Right lobe of liver (tissue), 6 donors: ENCODE measurements around the gene PFKFB4. TPM values are rescaled to one million over a fixed set of nuclear protein-coding genes. Genes with fewer than 3 reads are reported as not detected.

Experiments used
- ATAC-seq, 4 donors: fragments of 200-7000 bp; cut with Tn5 transposase; one replicate each; pipeline ENCODE4 v1.9.1; 2020; ENCODE audit warnings: mild to moderate bottlenecking in 4 of 4, moderate library complexity in 4 of 4
- DNase-seq, 3 donors: peaks; one replicate each; pipeline ENCODE4 v3.0.0-alpha.2; 2020
- H3K27ac ChIP-seq, 3 donors: fragments of 200-600 bp; one replicate each; pipeline ENCODE4 v1.8.0; 2022
- H3K27me3 ChIP-seq, 2 donors: fragments of 200-600 bp; one replicate each; pipeline ENCODE4 v1.8.0; 2022
- H3K36me3 ChIP-seq, 4 donors: fragments of 200-600 bp; sonication (generic) in 1 of 4; one replicate each; pipeline versions ENCODE4 v1.5.1 to v1.8.0; 2017 to 2022; ENCODE audit warnings: control low read depth in 1 of 4
- H3K4me1 ChIP-seq, 4 donors: fragments of 200-600 bp; sonication (generic) in 1 of 4; one replicate each; pipeline versions ENCODE4 v1.5.1 to v1.8.0; 2017 to 2022; ENCODE audit warnings: control low read depth in 1 of 4
- H3K4me3 ChIP-seq, 3 donors: fragments of 200-600 bp; one replicate each; pipeline ENCODE4 v1.8.0; 2022
- H3K9me3 ChIP-seq, 4 donors: fragments of 200-600 bp; sonication (generic) in 1 of 4; one replicate each; pipeline versions ENCODE4 v1.5.1 to v1.8.0; 2017 to 2022; ENCODE audit warnings: control low read depth in 1 of 4
- CTCF ChIP-seq, 4 donors: fragments of 200-600 bp in 3 of 4; fragments of 450-650 bp in 1 of 4; IDR thresholded peaks; one replicate each; pipeline versions ENCODE4 v1.5.1 to v1.8.0; 2016 to 2022; ENCODE audit warnings: antibody characterized with exemption in 4 of 4, mild to moderate bottlenecking in 2 of 4
- POLR2A ChIP-seq: fragments of 450-650 bp; IDR thresholded peaks from one replicate; pipeline ENCODE4 v1.6.1; 2017; ENCODE audit warnings: antibody characterized with exemption, mild to moderate bottlenecking
- WGBS: methylation state at CpG from one replicate; pipeline ENCODE4 v1.1.6; 2018; ENCODE audit warnings: low coverage, low lambda C conversion rate; ENCODE audit not compliant: insufficient coverage; ENCODE audit errors: missing lambda C conversion rate; 5-methylcytosine and 5-hydroxymethylcytosine counted together
- intact Hi-C, 2 donors: fragments of 100-400 bp; cut with DNase I; formaldehyde crosslinking; loops; one replicate each; pipeline versions ENCODE4 v1.11.2 to v1.14.1; 2022
- total RNA-seq, 6 experiments: library from RNA; depleted of rRNA in 2 of 6; stranded (reverse); fragments of >200 nt in 2 of 6; fragmentation: NEBNext Ultra II Directional in 3 of 6; extraction: Animal tissue kit (Norgen Biotek cat#: 25700) in 3 of 6; gene quantifications; one replicate each; pipeline versions ENCODE4 v1.1.0 to v1.2.4, GENCODE V29; 2016 to 2023
- donor health status: DM: no; HTN: yes; CAD: no.
- donor health status: DM: no; HTN: no; CAD: no.
- donor health status: DM: no; HTN: no; CAD: no.
- donor health status: DM: no; HTN: yes; CAD: no.
- donor health status: DM: no; HTN: yes; CAD: no.

Gene PFKFB4
- total RNA-seq, 6 experiments from 2014 or later, result 0.59 to 10.8 (median 1.4) TPM

DNA sequence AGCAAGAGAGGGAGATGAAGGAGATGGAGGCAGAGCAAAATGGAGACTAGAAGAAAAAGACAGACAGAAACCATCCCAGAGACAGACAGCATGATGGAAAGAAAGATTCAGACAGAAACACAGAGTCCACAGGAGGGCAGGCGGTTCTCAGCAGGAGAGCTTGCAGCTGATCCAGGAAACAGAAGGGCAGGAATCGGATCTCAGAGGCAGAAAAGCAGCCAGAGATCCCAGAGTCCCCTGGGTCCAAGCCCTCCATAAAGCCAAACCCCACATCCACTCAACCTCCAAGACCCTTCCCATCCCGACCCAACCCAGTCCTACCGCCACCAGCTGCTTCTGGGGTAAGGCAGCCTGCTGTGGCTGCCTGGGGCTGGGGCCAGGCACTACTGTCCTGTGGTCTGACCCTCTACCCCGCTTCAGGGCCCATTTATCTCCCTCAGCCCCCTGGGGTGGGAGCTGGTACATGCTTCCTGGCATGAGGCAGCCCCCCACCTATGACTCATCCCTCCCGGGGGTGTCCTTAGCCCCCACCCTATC lies 6.8 kb upstream of the PFKFB4 start, which contains the start of gene UCN2:
Gene UCN2, minus strand, starts transcription at position 400 of the 537 bp plus-strand sequence. CDS start 657 bp downstream, outside the sequence.
- H3K4me1 ChIP-seq, result no peaks in the 10 kb centered on the region
- WGBS, result 75% methylated on average over 2 of the region's 6 CpGs
- no peaks in the 10 kb centered on the region for H3K9me3 ChIP-seq
- intact Hi-C loops, result no loop called here
- no peaks in the 10 kb centered on the region for H3K27me3 ChIP-seq
- no peaks in the 10 kb centered on the region for H3K36me3 ChIP-seq
- DNase-seq, result no peak
- TF ChIP-seq POLR2A (no peak), CTCF (IDR thresholded peaks at IDR 0.05) (no peak)
- no peak for ATAC-seq
- no peak within 1 kb of the TSS for H3K27ac ChIP-seq
- H3K4me3 ChIP-seq, result no peak within 1 kb of the TSS

GRCh38 chr3:48562367-48563095 lies 5.9 kb upstream of the PFKFB4 start:
- 83% methylated on average over 1 of the region's 20 CpGs for WGBS
- ATAC-seq (peak; percentile 6 to 28 (median 16)), DNase-seq (peak in 1 of 3 donors; percentile 71)

GRCh38 chr3:48561045-48561736 lies 4.6 kb upstream of the PFKFB4 start:
- TF ChIP-seq CTCF (IDR thresholded peaks at IDR 0.05) (no peak), POLR2A (no peak)
- H3K9me3 ChIP-seq, result no peaks in the 10 kb centered on the region
- no peak for ATAC-seq
- H3K27me3 ChIP-seq, result no peaks in the 10 kb centered on the region
- H3K36me3 ChIP-seq, result no peaks in the 10 kb centered on the region
- intact Hi-C loops, result no loop called here
- H3K4me1 ChIP-seq, result peaks cover 0 to 11% (median 5%) of the 10 kb centered on the region in 4 donors
- WGBS, result 100% methylated on average over 2 of the region's 21 CpGs
- H3K4me3 ChIP-seq, result no peak overlapping the region
- H3K27ac ChIP-seq, result no peak overlapping the region
- DNase-seq, result peak in 1 of 3 donors; percentile 60

More at GRCh38 chr3:48562367-48563095, 5.9 kb upstream of the PFKFB4 start:
- Histone ChIP-seq H3K4me1 (peaks cover 0 to 6% (median 3%) of the 10 kb centered on the region in 4 donors), H3K4me3 (no peak overlapping the region), H3K36me3 (no peaks in the 10 kb centered on the region), H3K27me3 (no peaks in the 10 kb centered on the region), H3K9me3 (no peaks in the 10 kb centered on the region), H3K27ac (no peak overlapping the region)
- TF ChIP-seq CTCF (IDR thresholded peaks at IDR 0.05) (no peak), POLR2A (no peak)
- intact Hi-C loops, result no loop called here

- Histone ChIP-seq H3K4me3 (no peak overlapping the region), H3K9me3 (no peaks in the 10 kb centered on the region), H3K4me1 (peaks cover 0 to 11% (median 5%) of the 10 kb centered on the region in 4 donors), H3K27ac (peak overlapping the region in 1 of 3 donors; percentile 54), H3K36me3 (no peaks in the 10 kb centered on the region), H3K27me3 (no peaks in the 10 kb centered on the region)
- intact Hi-C loops, result no loop called here
- 20% methylated on average over 1 of the region's 5 CpGs for WGBS
- ATAC-seq, result no peak
- TF ChIP-seq CTCF (IDR thresholded peaks at IDR 0.05) (no peak), POLR2A (no peak)
- no peak for DNase-seq
Measured at GRCh38 chr3:48560648-48561018, 4.0 kb upstream of the PFKFB4 start.
